GM15510 (cell line): ENCODE measurements around the gene DRC3.

Experiments used
- POLR2A ChIP-seq: IDR thresholded peaks from 3 replicates; pipeline ENCODE4 v1.6.1; 2011; ENCODE audit warnings: borderline replicate concordance; ENCODE audit not compliant: insufficient read length; ENCODE audit errors: extremely low read depth

DRC3 gene

GRCh38 chr17:17978481-17979424 lies 6.1 kb downstream of the DRC3 start:
- no peak for TF ChIP-seq POLR2A

DNA sequence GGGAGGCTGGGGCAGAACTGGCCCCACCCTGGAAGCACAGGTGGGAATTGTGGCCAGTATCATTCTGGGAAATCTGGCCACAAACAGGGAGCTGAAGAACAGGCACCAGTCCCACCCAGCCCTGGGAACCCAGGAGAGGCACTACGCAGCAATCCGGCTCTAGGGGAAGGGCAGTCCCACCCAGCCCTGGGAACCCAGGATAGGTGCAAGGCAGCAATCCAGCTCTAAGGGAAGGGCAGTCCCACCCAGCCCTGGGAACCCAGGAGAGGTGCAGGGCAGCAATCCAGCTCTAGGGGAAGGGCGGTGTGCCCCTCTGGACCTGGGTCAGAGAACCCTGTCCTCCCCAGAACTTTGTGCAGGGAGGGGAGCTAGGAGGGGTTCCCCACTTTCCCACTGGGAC lies 7.1 kb downstream of the DRC3 start:
- TF ChIP-seq POLR2A: no peak

- no peak for TF ChIP-seq POLR2A
Observed at GRCh38 chr17:17981330-17981729, 8.7 kb downstream of the DRC3 start.

GRCh38 chr17:17982801-17983200 lies 10.1 kb downstream of the DRC3 start:
- no peak for TF ChIP-seq POLR2A

DNA sequence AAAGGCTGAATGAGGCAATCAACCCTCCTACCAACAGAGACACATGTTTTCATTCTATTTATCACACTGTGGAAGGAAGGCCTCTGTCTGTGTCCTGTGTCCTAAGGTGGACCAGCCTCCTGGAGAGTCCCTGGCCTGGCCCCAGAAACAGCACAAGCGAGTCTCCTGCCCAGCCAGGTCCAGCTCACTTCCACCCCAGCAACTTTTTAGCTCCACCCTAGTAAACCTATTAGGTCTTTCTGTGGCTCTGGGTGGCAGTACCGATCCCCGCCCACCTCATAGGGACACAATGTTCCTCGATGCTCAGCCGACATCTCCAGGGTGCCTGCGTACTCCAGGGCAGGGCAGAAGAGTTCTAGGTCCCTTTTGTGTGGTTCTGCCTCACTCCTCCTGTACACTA lies 10.7 kb downstream of the DRC3 start:
- TF ChIP-seq POLR2A: no peak

DNA sequence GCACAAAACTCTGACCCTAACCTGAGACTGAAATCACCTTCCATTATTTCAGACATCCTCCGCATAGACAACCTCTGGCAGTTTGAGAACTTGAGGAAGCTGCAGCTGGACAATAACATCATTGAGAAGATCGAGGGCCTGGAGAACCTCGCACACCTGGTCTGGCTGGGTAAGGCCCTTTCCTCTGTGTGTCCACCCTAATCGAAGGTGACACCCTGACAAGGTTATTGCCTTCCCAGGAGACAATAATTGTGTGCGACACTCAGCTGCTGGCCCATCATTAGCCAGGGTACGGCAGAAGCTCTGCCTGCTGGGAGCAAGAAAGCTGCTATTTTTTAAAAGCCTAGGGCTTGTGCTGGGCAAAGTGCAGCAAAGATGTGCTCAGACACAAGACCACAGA lies 11.1 kb downstream of the DRC3 start:
- no peak for TF ChIP-seq POLR2A

- no peak for TF ChIP-seq POLR2A
Observed at GRCh38 chr17:17985153-17985552, 12.5 kb downstream of the DRC3 start.

DNA sequence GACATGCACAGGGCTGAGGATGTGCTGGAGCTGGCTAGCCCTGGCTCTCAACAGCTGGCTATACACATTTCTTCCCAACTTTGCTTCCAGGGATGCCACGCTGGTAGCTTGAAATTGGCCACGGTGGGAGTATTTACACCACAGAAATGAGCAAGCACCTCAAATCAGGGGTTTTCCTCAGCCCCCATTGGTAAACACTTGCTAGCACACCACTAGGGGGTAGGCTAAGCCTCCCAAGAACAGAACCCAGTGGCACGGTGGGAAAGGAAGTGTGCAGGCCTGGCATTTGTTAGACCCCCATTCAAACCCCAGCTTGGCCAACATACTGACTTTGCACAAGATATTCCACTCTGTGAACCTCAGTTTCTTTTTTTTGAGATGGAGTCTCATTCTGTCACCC lies 12.9 kb downstream of the DRC3 start:
- TF ChIP-seq POLR2A: no peak

DNA sequence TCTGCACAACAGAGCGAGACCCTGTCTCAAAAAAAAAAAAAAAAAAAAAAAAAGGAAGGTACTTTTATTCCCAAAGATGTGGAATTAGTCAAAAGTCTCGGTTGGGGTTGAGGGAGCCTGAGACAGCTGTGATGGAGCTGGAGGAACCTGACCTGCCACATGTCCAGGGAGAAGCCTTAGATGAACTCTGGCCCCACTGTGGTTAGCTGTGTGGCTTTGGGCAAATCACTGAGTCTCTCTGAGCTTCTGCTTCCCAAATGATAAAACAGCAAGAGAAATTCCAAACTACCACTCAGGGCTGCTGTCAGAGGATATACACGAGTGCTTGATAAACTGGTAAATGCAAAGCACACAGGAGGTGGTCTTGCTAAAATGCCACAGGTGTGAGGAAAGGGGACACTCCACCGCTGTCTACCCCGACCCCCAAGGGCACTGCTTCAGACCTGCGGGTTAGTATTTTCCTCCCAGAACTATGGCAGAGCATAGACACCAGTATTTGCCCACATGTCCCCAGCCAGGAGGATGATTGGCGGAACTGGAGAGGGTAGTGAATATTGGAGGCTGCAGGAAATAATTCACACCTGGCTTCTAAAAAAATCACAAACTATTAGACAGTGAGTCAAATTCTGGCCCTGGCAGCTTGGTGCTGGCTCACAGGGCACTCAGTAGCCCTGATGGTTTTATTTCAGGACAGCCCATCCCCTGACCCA lies 14.7 kb downstream of the DRC3 start:
- TF ChIP-seq POLR2A: no peak

- TF ChIP-seq POLR2A: no peak
Observed at GRCh38 chr17:17987901-17988300, 15.2 kb downstream of the DRC3 start.

GRCh38 chr17:17988427-17988945 lies 15.8 kb downstream of the DRC3 start:
- no peak for TF ChIP-seq POLR2A

DNA sequence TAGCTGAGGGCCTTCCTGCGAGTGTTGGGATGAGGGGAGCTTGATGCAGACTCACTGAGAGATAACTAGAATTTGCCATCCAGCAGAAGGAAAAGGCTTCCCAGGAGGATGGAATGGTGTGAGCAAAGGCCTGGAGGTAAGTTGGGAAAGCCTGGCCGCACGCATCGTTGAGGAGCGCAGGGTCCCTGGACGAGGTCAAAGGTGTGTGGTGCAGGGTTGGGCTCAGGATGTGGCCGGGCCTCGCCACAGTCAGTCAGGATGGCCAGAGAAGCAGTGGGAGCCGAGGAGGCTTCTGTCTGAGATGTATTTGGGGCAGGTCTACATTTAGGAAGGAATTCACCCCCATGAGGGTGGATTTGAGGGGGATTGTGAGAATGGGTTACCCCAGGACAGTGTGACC lies 16.4 kb downstream of the DRC3 start:
- TF ChIP-seq POLR2A: no peak

GRCh38 chr17:17989618-17990017 lies 17.0 kb downstream of the DRC3 start:
- no peak for TF ChIP-seq POLR2A

DNA sequence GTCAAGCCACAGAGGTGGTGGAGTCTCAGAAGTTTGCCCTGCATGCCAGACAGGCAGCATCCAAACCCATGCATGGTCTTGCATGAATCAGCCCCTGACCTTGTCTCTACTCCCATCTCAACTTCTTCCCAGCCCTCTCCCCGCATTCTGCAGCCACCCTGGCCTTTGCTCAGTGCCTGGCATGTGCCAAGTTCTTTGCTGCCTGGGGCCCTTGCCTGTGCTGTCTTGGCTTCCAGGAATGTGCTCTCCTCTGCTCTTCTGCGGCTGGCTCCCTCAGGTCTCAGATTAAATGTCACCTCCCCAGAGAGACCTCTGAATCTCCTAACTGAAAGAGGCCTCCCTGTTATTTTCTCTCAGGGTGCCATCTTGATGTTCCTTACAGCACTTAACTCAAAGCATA lies 17.6 kb downstream of the DRC3 start:
- TF ChIP-seq POLR2A: no peak

GRCh38 chr17:17993366-17993765 lies 20.7 kb downstream of the DRC3 start:
- no peak for TF ChIP-seq POLR2A
